Peyer's patch (tissue), 4 donors: ENCODE results near the gene HORMAD2.

ENCODE experiments used
- CTCF ChIP-seq, 6 experiments: fragments of 450-650 bp in 4 of 6; fragments of 200-600 bp in 2 of 6; sonication (generic) in 1 of 6; IDR thresholded peaks; one replicate each; pipeline ENCODE4 v1.5.1; 2017 to 2019; ENCODE audit warnings: antibody characterized with exemption in 6 of 6, mild to moderate bottlenecking in 3 of 6, moderate library complexity in 1 of 6
- POLR2A ChIP-seq, 2 donors: fragments of 450-650 bp; IDR thresholded peaks; one replicate each; pipeline ENCODE4 v1.5.1; 2017; ENCODE audit warnings: antibody characterized with exemption in 2 of 2, mild to moderate bottlenecking in 2 of 2, moderate library complexity in 2 of 2

GRCh38 chr22:30040499-30041260, 39.6 kb upstream of the HORMAD2 start:
- TF ChIP-seq CTCF (IDR thresholded peaks at IDR 0.05) (no peak), POLR2A (IDR thresholded peaks at IDR 0.05) (no peak)
